T-cell (primary cell): Measurements from ENCODE around the gene HAND2. TPM values are rescaled to one million over a fixed set of nuclear protein-coding genes. Genes with fewer than 3 reads are reported as not detected.

ENCODE experiments used
- ATAC-seq, 4 experiments: fragments of 200-7000 bp in 3 of 4; fragments of 150-1000 bp in 1 of 4; cut with Tn5 transposase; replicated peaks in 1 of 4; 1 replicate in 3 of 4; 2 replicates in 1 of 4; pipeline ENCODE4 v1.10.0; 2021; ENCODE audit warnings: moderate library complexity in 3 of 4, mild to moderate bottlenecking in 2 of 4, moderate number of reproducible peaks in 1 of 4
- CTCF ChIA-PET, 2 donors: fragments of 300-600 bp; sonication (Branson Sonifier 250); formaldehyde crosslinking; loops; one replicate each; lab custom pipeline; 2022; ENCODE audit warnings: antibody characterized with exemption in 2 of 2; lab: Charles Lee
- POLR2A ChIA-PET, 2 donors: fragments of 300-600 bp; sonication (Branson Sonifier 250); formaldehyde crosslinking; loops; one replicate each; lab custom pipeline; 2022; ENCODE audit warnings: antibody characterized with exemption in 2 of 2; lab: Charles Lee
- DNase-seq, 35 experiments: peaks; one replicate each; pipeline versions ENCODE4 v3.0.0 to v3.0.0-alpha.2; 2013 to 2023
- H3K27ac ChIP-seq: one replicate; pipeline ENCODE4 v1.5.1; 2013; ENCODE audit warnings: low read length
- H3K27me3 ChIP-seq, 2 experiments: replicated peaks in 1 of 2; 1 replicate in 1 of 2; 2 replicates in 1 of 2; pipeline versions ENCODE4 v1.6.1 to v1.7.0; 2013; ENCODE audit warnings: low read length in 1 of 2, mixed read lengths in 1 of 2; ENCODE audit not compliant: control insufficient read depth in 2 of 2, insufficient read depth in 2 of 2; ENCODE audit errors: extremely low read depth in 1 of 2
- H3K36me3 ChIP-seq, 2 donors: 1 replicate in 1 of 2; 2 replicates in 1 of 2; pipeline versions ENCODE4 v1.6.1 to v1.7.0; 2013; ENCODE audit warnings: low read length in 1 of 2; ENCODE audit not compliant: control insufficient read depth in 2 of 2, insufficient read depth in 1 of 2; ENCODE audit errors: extremely low read depth in 1 of 2
- H3K4me1 ChIP-seq, 2 experiments: 1 replicate in 1 of 2; 2 replicates in 1 of 2; pipeline versions ENCODE4 v1.6.1 to v1.7.0; 2013; ENCODE audit warnings: low read length in 2 of 2, mixed read lengths in 1 of 2; ENCODE audit not compliant: insufficient read depth in 2 of 2, control insufficient read depth in 1 of 2; ENCODE audit errors: extremely low read depth in 1 of 2
- H3K4me3 ChIP-seq, 2 donors: 1 replicate in 1 of 2; 2 replicates in 1 of 2; pipeline versions ENCODE4 v1.5.1 to v1.7.0; 2013; ENCODE audit warnings: mild to moderate bottlenecking in 2 of 2, low read length in 1 of 2, moderate library complexity in 1 of 2; ENCODE audit not compliant: control insufficient read depth in 1 of 2; ENCODE audit errors: extremely low read depth in 1 of 2
- H3K9me3 ChIP-seq: 2 replicates; pipeline ENCODE4 v1.7.0; 2013
- H3K27ac Mint-ChIP-seq, 2 donors: one replicate each; pipeline ENCODE4 v1.8.0; 2020 to 2021; ENCODE audit warnings: mild to moderate bottlenecking in 2 of 2, mixed read lengths in 2 of 2
- H3K27me3 Mint-ChIP-seq, 2 donors: one replicate each; pipeline ENCODE4 v1.8.0; 2021 to 2022; ENCODE audit warnings: mixed read lengths in 2 of 2
- H3K36me3 Mint-ChIP-seq: one replicate; pipeline ENCODE4 v1.8.0; 2021; ENCODE audit warnings: mixed read lengths
- H3K4me1 Mint-ChIP-seq, 3 donors: one replicate each; pipeline ENCODE4 v1.8.0; 2020 to 2022; ENCODE audit warnings: mixed read lengths in 3 of 3, mild to moderate bottlenecking in 1 of 3
- H3K4me3 Mint-ChIP-seq, 3 donors: one replicate each; pipeline ENCODE4 v1.8.0; 2020 to 2022; ENCODE audit warnings: mild to moderate bottlenecking in 3 of 3, mixed read lengths in 3 of 3, moderate library complexity in 3 of 3
- H3K9me3 Mint-ChIP-seq, 3 donors: one replicate each; pipeline ENCODE4 v1.8.0; 2020 to 2022; ENCODE audit warnings: mixed read lengths in 3 of 3
- WGBS: methylation state at CpG from one replicate; pipeline ENCODE4 v1.1.5; 2013; ENCODE audit warnings: missing lambda C conversion rate; ENCODE audit not compliant: insufficient coverage; 5-methylcytosine and 5-hydroxymethylcytosine counted together
- total RNA-seq, 35 experiments: library from RNA in 6 of 35; stranded (reverse) in 6 of 35; fragments of 120-200 nt in 1 of 35; gene quantifications; one replicate each; pipeline versions ENCODE4 v1.2.1 to v1.2.4 and lab custom pipeline; 2013 to 2026

HAND2 gene
- total RNA-seq, 5 donors from 2014 or later (not counting 1 experiment from before 2014, with no cell fraction given), result not detected

DNA sequence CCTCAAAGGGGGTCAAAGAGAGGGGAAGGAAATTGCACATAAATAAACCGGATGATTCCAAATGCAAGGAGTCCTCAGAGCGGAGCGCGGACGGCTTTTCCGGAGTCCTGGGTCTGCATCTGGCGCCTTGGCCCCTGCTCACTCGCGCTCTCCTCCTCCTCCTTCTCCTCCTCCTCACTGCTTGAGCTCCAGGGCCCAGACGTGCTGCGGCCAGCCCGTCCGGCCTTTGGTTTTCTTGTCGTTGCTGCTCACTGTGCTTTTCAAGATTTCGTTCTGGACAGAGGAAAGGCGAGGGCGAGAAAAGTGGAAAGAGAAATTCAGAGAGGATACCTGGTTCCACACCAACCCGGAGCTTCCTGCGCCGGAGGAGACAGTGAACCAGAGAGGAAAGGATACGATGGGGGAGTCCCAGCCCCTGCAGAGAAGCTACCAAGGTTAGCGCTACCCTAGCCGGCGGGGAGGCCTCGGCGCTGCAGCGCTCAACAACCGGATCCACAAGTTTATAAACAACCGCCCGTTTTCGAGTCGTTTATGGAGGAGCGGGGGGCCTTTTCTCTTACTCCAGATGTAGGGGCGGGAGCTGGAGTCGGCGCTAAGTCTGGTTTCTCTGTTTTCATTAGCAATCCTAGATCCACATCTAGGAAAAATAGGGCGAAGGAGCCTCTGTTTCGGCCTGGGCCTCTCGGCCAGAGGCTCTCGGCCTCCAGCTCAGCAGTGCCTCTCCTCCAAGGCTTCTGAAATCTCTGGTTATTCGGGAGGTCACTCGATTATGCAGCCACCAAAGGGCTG, 2.7 kb downstream of the HAND2 start:
- peak overlapping the region in 1 of 3 donors; percentile 60 for H3K4me3 Mint-ChIP-seq
- H3K4me1 Mint-ChIP-seq, result peaks cover 33 to 40% (median 35%) of the 10 kb centered on the region in 3 donors
- peaks cover 0 to 4% (median 4%) of the 10 kb centered on the region in 3 donors for H3K9me3 Mint-ChIP-seq
- Histone ChIP-seq H3K27ac (no peak overlapping the region), H3K9me3 (no peaks in the 10 kb centered on the region), H3K4me3 (peak overlapping the region in 1 of 2 donors; percentile 40), H3K4me1 (peaks cover 1 to 52% of the 10 kb centered on the region in 2 experiments), H3K36me3 (no peaks in the 10 kb centered on the region), H3K27me3 (peaks cover 15 to 92% of the 10 kb centered on the region in 2 experiments)
- ChIA-PET POLR2A (no interaction called here), CTCF (interaction anchor here in 1 of 2 donors (0.6 to 0.9 kb wide), 2 partner anchors 21 to 793 kb away, joined by 3 read pairs; no protein-coding TSS in a partner anchor)
- H3K27me3 Mint-ChIP-seq, result peaks cover 80 to 90% of the 10 kb centered on the region in 2 donors
- 14% methylated on average over 10 of the region's 42 CpGs for WGBS
- DNase-seq (no peak), ATAC-seq (no peak)
- no peak overlapping the region for H3K27ac Mint-ChIP-seq
- H3K36me3 Mint-ChIP-seq, result peaks cover 3% of the 10 kb centered on the region

- Mint-ChIP-seq H3K36me3 (peaks cover 3% of the 10 kb centered on the region), H3K4me3 (no peak overlapping the region), H3K9me3 (peaks cover 0 to 4% (median 4%) of the 10 kb centered on the region in 3 donors), H3K27me3 (peaks cover 77 to 89% of the 10 kb centered on the region in 2 donors), H3K27ac (no peak overlapping the region), H3K4me1 (peaks cover 35 to 40% (median 39%) of the 10 kb centered on the region in 3 donors)
- ATAC-seq (no peak), DNase-seq (no peak)
- peaks cover 2 to 57% of the 10 kb centered on the region in 2 experiments for H3K4me1 ChIP-seq
- no CpG with 5 or more reads among the region's 13 CpGs for WGBS
- H3K36me3 ChIP-seq, result no peaks in the 10 kb centered on the region
- H3K27me3 ChIP-seq, result peaks cover 13 to 93% of the 10 kb centered on the region in 2 experiments
- H3K27ac ChIP-seq, result no peak overlapping the region
- H3K9me3 ChIP-seq, result no peaks in the 10 kb centered on the region
- ChIA-PET CTCF (no interaction called here), POLR2A (interaction anchor here in 1 of 2 donors (0.7 kb wide), 1 partner anchor 366 kb away, joined by 3 read pairs; no protein-coding TSS in a partner anchor)
- H3K4me3 ChIP-seq, result peak overlapping the region in 1 of 2 donors; percentile 40
Observed at GRCh38 chr4:173526724-173527102, 3.3 kb downstream of the HAND2 start.

DNA sequence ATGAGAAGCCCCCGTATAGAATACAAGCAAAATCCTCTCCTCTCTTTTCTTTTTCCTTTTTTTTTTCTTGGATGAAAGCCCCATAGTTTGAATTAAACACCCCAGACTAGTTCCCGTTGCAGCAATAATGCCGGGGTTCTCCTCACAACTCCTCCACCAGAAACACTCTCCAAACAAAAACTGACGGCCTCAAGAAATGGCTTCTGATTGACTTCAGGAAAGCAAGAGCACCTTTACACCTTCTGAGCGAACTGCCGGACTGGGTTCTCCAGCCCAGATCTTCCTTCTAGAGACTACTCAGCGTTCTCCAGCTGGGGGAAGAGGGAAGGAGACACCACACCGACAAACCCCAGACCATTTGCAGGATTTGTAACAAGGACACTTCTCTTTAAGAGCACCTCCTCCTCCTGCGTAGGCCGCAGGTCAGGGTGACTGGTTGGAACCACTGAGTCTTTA, 4.0 kb downstream of the HAND2 start:
- H3K9me3 ChIP-seq, result no peaks in the 10 kb centered on the region
- WGBS, result 31% methylated on average over 4 of the region's 10 CpGs
- H3K27ac Mint-ChIP-seq, result peak overlapping the region in 1 of 2 donors; percentile 58

GRCh38 chr4:173525118-173526011, 4.7 kb downstream of the HAND2 start:
- no peak for ATAC-seq
- H3K27me3 ChIP-seq, result peaks cover 15 to 88% of the 10 kb centered on the region in 2 experiments

More for the DNA sequence above, 4.0 kb downstream of the HAND2 start:
- Mint-ChIP-seq H3K36me3 (peaks cover 4% of the 10 kb centered on the region), H3K9me3 (peaks cover 1 to 5% (median 4%) of the 10 kb centered on the region in 3 donors), H3K27me3 (peaks cover 77 to 88% of the 10 kb centered on the region in 2 donors), H3K4me3 (no peak overlapping the region), H3K4me1 (peaks cover 34 to 40% (median 38%) of the 10 kb centered on the region in 3 donors)
- peak overlapping the region in 1 of 2 donors; percentile 12 for H3K4me3 ChIP-seq
- DNase-seq (no peak), ATAC-seq (no peak)
- POLR2A ChIA-PET, result interaction anchor here in 1 of 2 donors (0.7 kb wide), 1 partner anchor 365 kb away, joined by 3 read pairs; no protein-coding TSS in a partner anchor
- peaks cover 2 to 53% of the 10 kb centered on the region in 2 experiments for H3K4me1 ChIP-seq
- peaks cover 10 to 93% of the 10 kb centered on the region in 2 experiments for H3K27me3 ChIP-seq
- CTCF ChIA-PET, result no interaction called here
- H3K36me3 ChIP-seq, result no peaks in the 10 kb centered on the region
- no peak overlapping the region for H3K27ac ChIP-seq

GRCh38 chr4:173524218-173525117, 5.6 kb downstream of the HAND2 start:
- Histone ChIP-seq H3K27me3 (peaks cover 21 to 82% of the 10 kb centered on the region in 2 experiments), H3K9me3 (no peaks in the 10 kb centered on the region), H3K4me3 (no peak overlapping the region), H3K27ac (no peak overlapping the region), H3K36me3 (no peaks in the 10 kb centered on the region), H3K4me1 (peaks cover 2 to 38% of the 10 kb centered on the region in 2 experiments)
- Mint-ChIP-seq H3K36me3 (peaks cover 6% of the 10 kb centered on the region), H3K27me3 (peaks cover 78 to 90% of the 10 kb centered on the region in 2 donors), H3K27ac (no peak overlapping the region), H3K9me3 (peaks cover 4 to 13% (median 7%) of the 10 kb centered on the region in 3 donors), H3K4me1 (peaks cover 27 to 31% (median 27%) of the 10 kb centered on the region in 3 donors), H3K4me3 (peak overlapping the region in 1 of 3 donors; percentile 68)
- POLR2A ChIA-PET, result no interaction called here
- CTCF ChIA-PET, result no interaction called here
- DNase-seq (no peak), ATAC-seq (no peak)
- 46% methylated on average over 16 of the region's 25 CpGs for WGBS

More at GRCh38 chr4:173525118-173526011, 4.7 kb downstream of the HAND2 start:
- no peak overlapping the region for H3K4me3 Mint-ChIP-seq
- peak overlapping the region in 1 of 2 donors; percentile 58 for H3K27ac Mint-ChIP-seq
- peaks cover 4 to 7% (median 6%) of the 10 kb centered on the region in 3 donors for H3K9me3 Mint-ChIP-seq
- peaks cover 6% of the 10 kb centered on the region for H3K36me3 Mint-ChIP-seq
- DNase-seq, result no peak
- Histone ChIP-seq H3K4me3 (peak overlapping the region in 1 of 2 donors; percentile 12), H3K36me3 (no peaks in the 10 kb centered on the region), H3K9me3 (no peaks in the 10 kb centered on the region), H3K27ac (no peak overlapping the region), H3K4me1 (peaks cover 2 to 46% of the 10 kb centered on the region in 2 experiments)
- CTCF ChIA-PET, result no interaction called here
- H3K4me1 Mint-ChIP-seq, result peaks cover 32 to 36% (median 36%) of the 10 kb centered on the region in 3 donors
- WGBS, result 10% methylated on average over 45 of the region's 48 CpGs
- POLR2A ChIA-PET, result no interaction called here
- H3K27me3 Mint-ChIP-seq, result peaks cover 78 to 88% of the 10 kb centered on the region in 2 donors
